Prostate gland (tissue), 2 donors: ENCODE results near the gene TMEM59L. TPM values are rescaled to one million over a fixed set of nuclear protein-coding genes. Genes with fewer than 3 reads are reported as not detected.

ENCODE experiments used
- DNase-seq: peaks from one replicate; pipeline ENCODE4 v3.0.0-alpha.2; 2019; ENCODE audit warnings: low spot score
- H3K27ac ChIP-seq, 2 donors: fragments of 200-600 bp; sonication (generic); 2 replicates each; pipeline ENCODE4 v1.5.1; 2017 to 2019
- H3K27me3 ChIP-seq: fragments of 200-600 bp; sonication (generic); replicated peaks from 2 replicates; pipeline ENCODE4 v1.5.1; 2019; ENCODE audit not compliant: insufficient read depth
- H3K36me3 ChIP-seq, 2 donors: fragments of 200-600 bp; sonication (generic); 1 replicate in 1 of 2; 2 replicates in 1 of 2; pipeline versions ENCODE4 v1.5.1 to v1.8.1; 2017 to 2019
- H3K4me1 ChIP-seq: fragments of 200-600 bp; sonication (generic); replicated peaks from 2 replicates; pipeline ENCODE4 v1.5.1; 2019
- H3K4me3 ChIP-seq, 2 donors: fragments of 200-600 bp; sonication (generic); 2 replicates each; pipeline ENCODE4 v1.5.1; 2017 to 2019
- H3K9me3 ChIP-seq: fragments of 200-600 bp; sonication (generic); 2 replicates; pipeline ENCODE4 v1.5.1; 2017
- CTCF ChIP-seq, 4 experiments: fragments of 200-600 bp in 2 of 4; fragments of 450-650 bp in 2 of 4; sonication (generic) in 2 of 4; IDR thresholded peaks; 1 replicate in 3 of 4; 2 replicates in 1 of 4; pipeline ENCODE4 v1.5.1; 2016 to 2019; ENCODE audit warnings: antibody characterized with exemption in 4 of 4, mild to moderate bottlenecking in 2 of 4, moderate library complexity in 2 of 4
- POLR2A ChIP-seq: fragments of 450-650 bp; IDR thresholded peaks from one replicate; pipeline ENCODE4 v1.6.1; 2016; ENCODE audit warnings: antibody characterized with exemption, mild to moderate bottlenecking
- POLR2AphosphoS5 ChIP-seq: sonication (generic); formaldehyde crosslinking; IDR thresholded peaks from one replicate; pipeline ENCODE4 v1.6.1; 2017; ENCODE audit warnings: antibody characterized with exemption
- WGBS: methylation state at CpG from one replicate; pipeline ENCODE4 v1.1.5; 2018; 5-methylcytosine and 5-hydroxymethylcytosine counted together
- intact Hi-C: fragments of 100-400 bp; cut with DNase I; formaldehyde crosslinking; loops from one replicate; pipeline ENCODE4 v1.14.2; 2022
- total RNA-seq, 2 donors: library from RNA; depleted of rRNA; stranded (reverse); fragments of >200 nt; gene quantifications; one replicate each; pipeline ENCODE4 v1.1.0, GENCODE V29; 2016

The TMEM59L gene
- total RNA-seq, 2 donors from 2014 or later: 0.27 to 3.6 TPM

GRCh38 chr19:18647371-18647767 is 34.7 kb downstream of the TMEM59L start:
- Histone ChIP-seq H3K4me3 (no peak overlapping the region), H3K4me1 (peaks cover 4% of the 10 kb centered on the region), H3K36me3 (no peaks in the 10 kb centered on the region), H3K9me3 (no peaks in the 10 kb centered on the region), H3K27ac (no peak overlapping the region), H3K27me3 (no peaks in the 10 kb centered on the region)
- TF ChIP-seq POLR2A (no peak), CTCF (IDR thresholded peaks at IDR 0.05) (no peak), POLR2AphosphoS5 (no peak)
- DNase-seq: no peak
- intact Hi-C loops: no loop called here
- 82% methylated on average over 1 of the region's 1 CpG for WGBS

GRCh38 chr19:18647807-18648206 is 35.1 kb downstream of the TMEM59L start:
- Histone ChIP-seq H3K4me1 (peaks cover 4% of the 10 kb centered on the region), H3K27ac (no peak overlapping the region), H3K27me3 (no peaks in the 10 kb centered on the region), H3K9me3 (no peaks in the 10 kb centered on the region), H3K4me3 (no peak overlapping the region), H3K36me3 (no peaks in the 10 kb centered on the region)
- intact Hi-C loops: no loop called here
- whole genome bisulfite sequencing: 97% methylated on average over 10 of the region's 10 CpGs
- no peak for TF ChIP-seq POLR2A
- TF ChIP-seq CTCF (IDR thresholded peaks at IDR 0.05): no peak
- no peak for TF ChIP-seq POLR2AphosphoS5
- DNase-seq: no peak

GRCh38 chr19:18648973-18649315 is 36.3 kb downstream of the TMEM59L start:
- Histone ChIP-seq H3K9me3 (no peaks in the 10 kb centered on the region), H3K4me1 (peaks cover 4% of the 10 kb centered on the region), H3K4me3 (no peak overlapping the region), H3K27me3 (no peaks in the 10 kb centered on the region), H3K36me3 (no peaks in the 10 kb centered on the region), H3K27ac (peak overlapping the region; percentile 59 to 61)
- DNase-seq: no peak
- WGBS: 40% methylated on average over 13 of the region's 13 CpGs
- intact Hi-C loops: no loop called here
- no peak for TF ChIP-seq POLR2AphosphoS5
- no peak for TF ChIP-seq CTCF (IDR thresholded peaks at IDR 0.05)
- TF ChIP-seq POLR2A: no peak

GRCh38 chr19:18649371-18650020 is 36.8 kb downstream of the TMEM59L start:
- no peaks in the 10 kb centered on the region for H3K36me3 ChIP-seq
- intact Hi-C loops: no loop called here
- H3K27ac ChIP-seq: peak overlapping the region; percentile 59 to 61
- DNase-seq: no peak
- no peak overlapping the region for H3K4me3 ChIP-seq
- no peaks in the 10 kb centered on the region for H3K27me3 ChIP-seq
- WGBS: 17% methylated on average over 23 of the region's 25 CpGs
- peaks cover 4% of the 10 kb centered on the region for H3K4me1 ChIP-seq
- TF ChIP-seq POLR2A: no peak
- no peak for TF ChIP-seq CTCF (IDR thresholded peaks at IDR 0.05)
- no peak for TF ChIP-seq POLR2AphosphoS5
- no peaks in the 10 kb centered on the region for H3K9me3 ChIP-seq

GRCh38 chr19:18650021-18650390 is 37.3 kb downstream of the TMEM59L start:
- TF ChIP-seq CTCF (IDR thresholded peaks at IDR 0.05) (no peak), POLR2A (no peak), POLR2AphosphoS5 (no peak)
- H3K36me3 ChIP-seq: no peaks in the 10 kb centered on the region
- no peaks in the 10 kb centered on the region for H3K9me3 ChIP-seq
- H3K4me1 ChIP-seq: peaks cover 4% of the 10 kb centered on the region
- H3K4me3 ChIP-seq: no peak overlapping the region
- 43% methylated on average over 17 of the region's 17 CpGs for WGBS
- intact Hi-C loops: no loop called here
- H3K27me3 ChIP-seq: no peaks in the 10 kb centered on the region
- no peak for DNase-seq
- peak overlapping the region; percentile 59 to 61 for H3K27ac ChIP-seq
